Measurements from ENCODE around the gene TPCN2. TPM values are rescaled to one million over a fixed set of nuclear protein-coding genes. Genes with fewer than 3 reads are reported as not detected.
"Not testable (repeated sequence)": the region's sequence is repeated elsewhere in the genome, so short reads cannot be mapped to it uniquely, and the experiment has no call there.

Gene TPCN2
- total RNA-seq (2022) (16.3 and 19.2 TPM in 2 replicates), Bru-seq, nascent RNA (percentile 47 among the genes with signal in this experiment), BruChase-seq, experiment 1, labeled RNA remaining after a 6-hour chase (percentile 56 among the genes with signal in this experiment), BruChase-seq, experiment 2, labeled RNA remaining after a 2-hour chase (percentile 56 among the genes with signal in this experiment)
- long read RNA-seq, transcript TPCN2-201 (25 exons, 2,931 nt): major isoform, 19 of 42 reads
- long read RNA-seq, partial matches to known transcripts: 4 of 42 reads
- long read RNA-seq, other reads (novel, unspliced or antisense): 19 of 42 reads

DNA sequence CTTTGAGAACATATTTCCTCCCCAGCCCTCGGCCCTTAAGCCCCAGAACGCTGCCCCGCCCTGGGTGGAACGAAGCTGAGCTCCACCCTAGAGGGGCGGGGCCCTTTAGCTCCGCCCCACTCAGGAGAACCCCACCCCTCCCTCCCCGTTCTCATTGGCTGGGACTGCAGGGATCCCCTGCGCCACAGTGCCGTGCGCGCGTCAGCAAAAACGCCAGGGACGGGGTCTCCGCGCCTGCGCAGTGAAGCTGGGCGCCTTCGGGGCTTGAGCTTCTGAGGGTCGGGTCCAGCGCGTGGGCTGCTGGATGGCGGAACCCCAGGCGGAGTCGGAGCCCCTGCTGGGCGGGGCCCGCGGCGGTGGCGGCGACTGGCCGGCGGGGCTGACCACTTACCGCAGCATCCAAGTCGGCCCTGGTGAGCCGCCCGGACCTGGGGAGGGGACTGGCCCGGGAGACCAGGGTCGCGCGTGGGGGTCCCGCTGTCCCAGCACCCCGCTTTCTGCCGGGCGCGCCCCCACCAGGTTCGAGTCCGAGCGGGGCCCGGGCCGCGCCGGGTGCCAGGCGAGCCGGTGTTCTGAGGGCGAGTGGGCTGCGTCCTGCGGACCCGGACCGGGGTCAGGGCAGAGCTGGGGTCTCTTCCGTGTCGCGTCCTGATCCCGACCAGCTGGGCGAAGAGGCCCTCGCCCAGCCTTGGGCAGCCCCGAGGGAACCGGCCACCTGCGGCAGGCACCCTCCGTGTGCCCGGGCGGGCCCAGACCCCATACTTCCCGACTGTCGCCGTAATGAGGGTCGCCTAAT is at the start of gene TPCN2:
Gene TPCN2 (plus strand): TSS at position 239 of the 796 bp plus-strand sequence. CDS start 66 bp downstream, at position 305.
- POLR2A ChIA-PET: interaction anchor here (0.6 to 1.6 kb wide), 7 partner anchors 142 to 1985 kb away, joined by 3 to 7 read pairs (median 3); partner anchors contain the start of genes LTO1 and TESMIN
- H3K4me3 Mint-ChIP-seq (ENCODE audit: unreplicated experiment): peak within 1 kb of the TSS; percentile 72
- no peaks in the 10 kb centered on the region for H3K9me3 Mint-ChIP-seq (ENCODE audit: unreplicated experiment)
- peak within 1 kb of the TSS; percentile 70 for H3K27ac Mint-ChIP-seq (ENCODE audit: low read depth, unreplicated experiment)
- TF ChIP-seq, protein P1, sequence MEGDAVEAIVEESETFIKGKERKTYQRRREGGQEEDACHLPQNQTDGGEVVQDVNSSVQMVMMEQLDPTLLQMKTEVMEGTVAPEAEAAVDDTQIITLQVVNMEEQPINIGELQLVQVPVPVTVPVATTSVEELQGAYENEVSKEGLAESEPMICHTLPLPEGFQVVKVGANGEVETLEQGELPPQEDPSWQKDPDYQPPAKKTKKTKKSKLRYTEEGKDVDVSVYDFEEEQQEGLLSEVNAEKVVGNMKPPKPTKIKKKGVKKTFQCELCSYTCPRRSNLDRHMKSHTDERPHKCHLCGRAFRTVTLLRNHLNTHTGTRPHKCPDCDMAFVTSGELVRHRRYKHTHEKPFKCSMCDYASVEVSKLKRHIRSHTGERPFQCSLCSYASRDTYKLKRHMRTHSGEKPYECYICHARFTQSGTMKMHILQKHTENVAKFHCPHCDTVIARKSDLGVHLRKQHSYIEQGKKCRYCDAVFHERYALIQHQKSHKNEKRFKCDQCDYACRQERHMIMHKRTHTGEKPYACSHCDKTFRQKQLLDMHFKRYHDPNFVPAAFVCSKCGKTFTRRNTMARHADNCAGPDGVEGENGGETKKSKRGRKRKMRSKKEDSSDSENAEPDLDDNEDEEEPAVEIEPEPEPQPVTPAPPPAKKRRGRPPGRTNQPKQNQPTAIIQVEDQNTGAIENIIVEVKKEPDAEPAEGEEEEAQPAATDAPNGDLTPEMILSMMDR (IDR thresholded peaks at IDR 0.05; ENCODE audit: unreplicated experiment): no peak
- intact Hi-C loops (cut with micrococcal nuclease): no loop called here
- no TSS peak for BruUV-seq (replicated peaks)
- H3K4me1 Mint-ChIP-seq (ENCODE audit: insufficient read depth, unreplicated experiment): peaks cover 6% of the 10 kb centered on the region
- H3K36me3 Mint-ChIP-seq (ENCODE audit: insufficient read depth, unreplicated experiment): no peaks in the 10 kb centered on the region
- CTCF ChIA-PET: interaction anchor here (0.6 kb wide), 1 partner anchor 65 kb away, joined by 4 read pairs; no protein-coding TSS in a partner anchor
- no peaks in the 10 kb centered on the region for H3K27me3 Mint-ChIP-seq (ENCODE audit: insufficient read depth, unreplicated experiment)
- DNase-seq (ENCODE audit: unreplicated experiment): peak; percentile 93

DNA sequence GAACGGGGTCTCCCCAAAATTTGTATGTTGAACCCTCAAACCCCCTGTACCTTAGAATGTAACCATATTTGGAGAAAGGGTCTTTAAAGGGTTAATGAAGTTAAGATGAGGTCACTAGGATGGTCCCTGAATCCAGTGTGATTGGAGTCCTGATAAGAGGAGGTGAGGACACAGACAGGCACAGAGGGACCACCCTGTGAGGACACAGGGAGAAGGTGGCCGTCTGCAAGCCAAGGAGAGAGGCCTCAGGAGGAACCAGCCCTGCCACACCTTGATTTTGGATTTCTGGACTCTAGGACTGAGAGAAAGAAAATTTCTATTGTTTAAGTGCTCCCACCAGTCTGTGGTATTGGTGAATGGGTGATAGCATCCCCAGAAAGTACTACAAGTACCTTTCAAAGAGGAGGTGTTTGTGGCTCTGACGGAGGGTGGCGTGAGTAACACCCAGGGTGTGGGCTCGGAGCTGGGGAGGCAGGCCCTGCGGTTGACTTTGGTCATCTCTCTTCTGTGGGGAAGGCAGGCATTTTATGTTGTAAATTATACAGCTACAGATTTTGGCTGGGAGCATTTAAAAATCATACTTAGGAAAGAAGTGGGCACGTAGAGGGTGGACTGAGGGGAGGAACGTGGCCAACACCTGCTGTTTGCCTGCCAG is 49.5 kb upstream of the TPCN2 start:
- Mint-ChIP-seq H3K36me3 (ENCODE audit: insufficient read depth, unreplicated experiment) (peaks cover 6% of the 10 kb centered on the region), H3K27ac (ENCODE audit: low read depth, unreplicated experiment) (no peak overlapping the region), H3K4me3 (ENCODE audit: unreplicated experiment) (no peak overlapping the region), H3K9me3 (ENCODE audit: unreplicated experiment) (no peaks in the 10 kb centered on the region), H3K27me3 (ENCODE audit: insufficient read depth, unreplicated experiment) (no peaks in the 10 kb centered on the region), H3K4me1 (ENCODE audit: insufficient read depth, unreplicated experiment) (no peaks in the 10 kb centered on the region)
- POLR2A ChIA-PET: no interaction called here
- DNase-seq (ENCODE audit: unreplicated experiment): no peak
- intact Hi-C loops (cut with micrococcal nuclease): no loop called here
- no TSS peak for BruUV-seq (replicated peaks)
- CTCF ChIA-PET: no interaction called here
- TF ChIP-seq, protein P1 (IDR thresholded peaks at IDR 0.05; ENCODE audit: unreplicated experiment): no peak

DNA sequence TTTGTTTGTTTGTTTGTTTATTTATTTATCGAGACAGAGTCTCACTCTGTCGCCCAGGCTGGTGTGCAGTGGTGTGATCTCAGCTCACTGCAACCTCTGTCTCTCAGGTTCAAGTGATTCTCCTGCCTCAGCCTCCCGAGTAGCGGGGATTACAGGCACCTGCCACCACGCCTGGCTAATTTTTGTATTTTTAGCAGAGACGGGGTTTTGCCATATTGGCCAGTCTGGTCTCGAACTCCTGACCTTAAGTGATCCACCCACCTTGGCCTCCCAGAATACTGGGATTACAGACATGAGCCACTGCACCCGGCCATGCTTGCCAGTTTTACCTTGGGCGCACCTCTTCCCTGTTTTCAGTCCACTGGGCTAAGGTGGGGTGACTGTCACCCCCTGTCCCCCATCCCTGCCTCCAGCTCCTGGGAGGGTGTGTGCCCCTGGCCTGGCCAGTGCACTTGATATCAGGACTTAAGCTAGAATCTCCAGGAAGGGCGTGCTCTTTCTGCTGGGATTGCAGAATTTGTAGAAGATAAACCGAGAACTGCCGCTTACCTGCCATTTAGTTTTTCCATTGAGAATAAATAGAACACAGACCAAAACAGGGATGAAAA is 48.9 kb upstream of the TPCN2 start:
- intact Hi-C loops (cut with micrococcal nuclease); H3K36me3 Mint-ChIP-seq (ENCODE audit: insufficient read depth, unreplicated experiment); H3K27me3 Mint-ChIP-seq (ENCODE audit: insufficient read depth, unreplicated experiment); BruUV-seq (replicated peaks); H3K4me3 Mint-ChIP-seq (ENCODE audit: unreplicated experiment); H3K27ac Mint-ChIP-seq (ENCODE audit: low read depth, unreplicated experiment); H3K9me3 Mint-ChIP-seq (ENCODE audit: unreplicated experiment); DNase-seq (ENCODE audit: unreplicated experiment); H3K4me1 Mint-ChIP-seq (ENCODE audit: insufficient read depth, unreplicated experiment); POLR2A ChIA-PET: not testable (repeated sequence)
- CTCF ChIA-PET: interaction anchor here (0.6 kb wide), 1 partner anchor 505 kb away, joined by 3 read pairs; no protein-coding TSS in a partner anchor

DNA sequence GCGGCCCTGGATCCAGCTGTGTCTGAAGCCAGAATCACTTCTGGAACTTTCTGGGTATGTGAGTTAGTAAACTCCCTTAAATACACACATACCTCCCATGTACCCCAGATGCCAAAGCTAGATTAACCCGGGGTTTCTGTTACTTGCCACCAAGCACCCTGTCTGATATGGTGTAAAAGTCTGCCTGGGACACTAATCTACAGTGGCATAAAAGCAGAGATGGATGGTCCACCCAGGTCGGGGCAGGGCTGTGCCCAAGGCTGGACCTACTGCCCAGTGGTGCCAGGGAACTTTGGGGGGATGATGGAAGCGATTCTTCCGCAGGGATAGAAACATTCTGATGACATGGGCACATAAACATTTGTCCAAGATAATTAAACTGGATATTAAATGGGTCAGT is 48.3 kb upstream of the TPCN2 start:
- H3K9me3 Mint-ChIP-seq (ENCODE audit: unreplicated experiment): no peaks in the 10 kb centered on the region
- peaks cover 5% of the 10 kb centered on the region for H3K36me3 Mint-ChIP-seq (ENCODE audit: insufficient read depth, unreplicated experiment)
- H3K27me3 Mint-ChIP-seq (ENCODE audit: insufficient read depth, unreplicated experiment): no peaks in the 10 kb centered on the region
- POLR2A ChIA-PET: no interaction called here
- TF ChIP-seq, protein P1 (IDR thresholded peaks at IDR 0.05; ENCODE audit: unreplicated experiment): no peak
- intact Hi-C loops (cut with micrococcal nuclease): no loop called here
- H3K4me1 Mint-ChIP-seq (ENCODE audit: insufficient read depth, unreplicated experiment): no peaks in the 10 kb centered on the region
- DNase-seq (ENCODE audit: unreplicated experiment): no peak
- CTCF ChIA-PET: interaction anchor here (0.6 to 2.2 kb wide), 3 partner anchors 12 to 506 kb away, joined by 3 to 6 read pairs (median 3); partner anchors contain the start of gene MRGPRF
- BruUV-seq (replicated peaks): no TSS peak
- no peak overlapping the region for H3K27ac Mint-ChIP-seq (ENCODE audit: low read depth, unreplicated experiment)
- H3K4me3 Mint-ChIP-seq (ENCODE audit: unreplicated experiment): no peak overlapping the region

All from MCF 10A (cell line).